NCI-H2029 treated with DMSO at 0.1 percent for 48 hours (cell line): ENCODE results near the gene PARL.

ENCODE experiments used
- DNase-seq: peaks from one replicate; lab custom pipeline; 2025; lab: John Stamatoyannopoulos, UW

Gene PARL

DNA sequence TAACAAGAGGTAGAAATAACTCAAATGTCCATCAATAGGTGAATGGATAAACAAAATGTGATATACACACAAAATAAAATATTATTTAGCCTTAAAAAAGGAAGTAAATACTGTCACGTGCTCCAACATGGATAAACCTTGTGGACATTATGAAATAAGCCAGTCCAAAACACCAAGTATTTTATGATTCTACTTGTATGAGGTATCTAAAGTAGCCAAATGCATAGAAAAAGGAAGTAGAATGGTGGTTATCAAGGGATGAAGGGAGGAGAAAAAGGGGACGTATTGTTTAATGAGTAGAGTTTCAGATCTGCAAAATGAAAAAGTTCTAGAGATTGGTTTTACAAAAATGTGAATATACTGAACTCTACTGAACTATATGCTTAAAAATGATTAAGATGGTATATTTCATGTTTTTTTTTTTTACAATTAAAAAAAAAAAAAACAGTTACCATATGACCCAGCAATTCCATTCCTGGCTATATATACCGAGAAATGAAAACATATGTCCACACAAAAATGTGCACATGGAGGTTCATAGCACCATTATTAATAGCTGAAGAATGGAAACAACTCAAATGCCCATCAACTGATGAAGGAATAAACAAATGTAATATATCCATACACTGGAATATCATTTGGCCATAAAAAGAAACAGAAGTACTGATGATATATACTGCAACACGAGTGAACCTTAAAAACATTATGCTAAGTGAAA lies 30.2 kb downstream of the PARL start:
- no peak for DNase-seq

DNA sequence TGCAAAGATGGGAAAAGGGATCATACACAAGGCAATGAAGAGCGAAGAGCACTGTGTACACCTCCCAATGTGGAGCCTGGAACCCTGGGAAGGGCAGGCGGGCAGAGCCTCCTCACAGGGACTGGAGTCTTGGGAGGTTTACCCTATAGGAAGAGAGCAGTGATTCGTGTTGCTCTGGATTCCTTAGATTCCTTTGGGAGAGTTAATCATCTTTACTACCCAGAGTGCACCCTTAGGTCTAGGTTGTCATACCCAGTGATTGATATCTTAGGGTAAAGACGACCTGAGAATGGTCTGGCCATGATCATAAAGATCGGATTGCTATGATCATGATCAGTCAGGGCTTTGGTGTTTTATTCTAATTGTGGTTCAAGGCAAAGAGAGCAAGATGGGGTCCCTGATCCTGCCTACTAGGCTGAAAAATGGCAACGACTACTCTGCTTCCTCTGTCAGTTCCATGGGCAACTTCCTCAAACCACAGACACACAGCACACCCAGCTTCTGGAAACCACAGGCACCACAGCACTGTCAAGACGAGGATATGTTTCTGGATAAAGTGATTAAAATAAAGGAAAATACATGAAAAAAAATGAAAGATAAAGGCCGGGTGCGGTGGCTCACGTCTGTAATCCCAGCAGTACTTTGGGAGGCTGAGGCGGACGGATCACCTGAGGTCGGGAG lies 38.9 kb downstream of the PARL start:
- no peak for DNase-seq

DNA sequence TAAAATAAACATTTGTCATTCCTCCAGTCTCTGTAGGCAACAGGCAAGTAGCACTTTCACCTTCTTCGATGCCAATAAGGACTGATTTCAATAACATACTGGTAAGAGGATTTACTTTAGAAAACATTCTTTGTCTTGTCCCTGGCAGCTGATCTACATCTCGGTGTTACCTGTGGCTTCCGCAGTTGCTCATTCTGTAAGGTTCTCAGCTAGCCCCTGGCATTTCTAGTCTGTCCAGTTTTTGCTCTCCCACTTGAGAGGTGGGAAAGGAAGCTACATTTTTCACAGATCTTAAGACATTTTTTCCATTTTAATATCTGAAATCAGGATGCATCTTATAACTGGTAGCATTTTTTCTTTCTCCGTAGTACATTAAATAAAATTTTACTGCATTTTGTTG lies 39.6 kb downstream of the PARL start:
- DNase-seq: no peak

DNA sequence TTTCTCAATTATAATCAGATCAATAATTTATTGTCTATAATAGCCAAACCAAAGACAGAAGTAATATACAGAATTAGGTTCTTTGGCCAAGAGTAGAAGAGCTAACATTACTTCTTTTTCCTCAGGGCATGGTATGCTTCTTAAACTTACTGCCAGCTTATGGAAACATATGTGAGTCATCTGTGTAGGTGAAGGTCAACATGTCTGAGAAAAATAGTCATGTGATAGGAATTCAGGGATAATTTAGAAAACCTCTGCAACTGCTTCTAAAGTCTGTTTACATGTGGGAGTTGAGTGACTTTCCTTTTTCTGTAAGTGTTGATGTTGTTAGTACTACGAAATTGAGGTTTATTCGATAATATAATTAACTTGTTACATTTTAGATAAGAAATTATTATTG lies 40.1 kb downstream of the PARL start:
- no peak for DNase-seq

DNA sequence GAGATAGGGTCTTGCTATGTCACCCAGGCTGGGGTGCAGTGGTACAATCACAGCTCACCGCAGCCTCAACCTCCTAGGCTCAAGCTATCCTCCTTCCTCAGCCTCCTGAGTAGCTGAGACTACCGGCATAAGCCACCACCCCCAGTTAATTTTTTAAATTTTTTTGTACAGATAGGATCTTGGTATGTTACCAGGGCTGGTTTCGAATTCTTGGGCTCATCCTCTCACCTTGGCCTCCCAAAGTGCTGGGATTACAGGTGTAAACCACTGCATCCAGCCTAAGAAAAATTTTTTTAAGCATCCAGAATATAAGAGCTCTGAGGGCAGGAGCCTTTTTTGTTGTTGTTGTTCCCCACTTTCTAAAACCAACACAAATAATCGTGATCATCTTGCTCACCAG lies 44.9 kb downstream of the PARL start:
- no peak for DNase-seq

DNA sequence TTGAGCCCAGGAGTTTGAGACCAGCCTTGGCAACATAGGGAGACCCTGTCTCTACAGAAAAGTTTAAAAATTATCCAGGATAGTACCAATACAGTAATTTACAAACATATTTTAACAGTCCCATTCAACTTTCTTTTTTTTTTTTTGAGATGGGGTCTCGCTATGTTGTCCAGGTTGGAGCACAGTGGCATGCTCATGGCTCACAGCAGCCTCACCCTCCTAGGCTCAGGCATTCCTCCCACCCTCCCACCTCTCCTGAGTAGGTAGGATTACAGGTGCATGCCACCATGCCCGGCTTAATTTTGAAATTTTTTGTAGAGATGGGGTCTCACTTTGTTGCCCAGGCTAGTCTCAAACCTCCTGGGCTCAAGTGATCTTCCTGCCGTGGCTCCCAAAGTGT lies 46.8 kb downstream of the PARL start:
- DNase-seq: no peak

DNA sequence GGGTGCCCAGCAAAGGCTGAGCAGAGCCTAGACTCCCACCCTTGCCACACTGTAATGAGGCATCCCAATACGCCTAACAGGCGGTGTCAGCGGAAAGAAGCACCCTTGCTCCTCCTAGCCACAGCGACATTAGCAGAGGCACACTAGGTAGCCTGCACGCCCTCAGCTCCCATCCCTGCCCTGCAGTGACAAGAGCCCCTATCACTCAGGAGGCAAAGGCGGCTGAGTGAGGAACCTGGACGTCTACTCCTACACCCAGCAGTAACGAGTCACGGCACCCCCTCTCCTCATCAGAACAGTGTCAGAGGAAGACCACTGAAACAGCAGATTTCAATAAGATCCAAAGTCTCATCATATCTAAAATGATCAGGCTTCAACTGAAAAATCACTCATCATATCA lies 47.3 kb downstream of the PARL start:
- no peak for DNase-seq

DNA sequence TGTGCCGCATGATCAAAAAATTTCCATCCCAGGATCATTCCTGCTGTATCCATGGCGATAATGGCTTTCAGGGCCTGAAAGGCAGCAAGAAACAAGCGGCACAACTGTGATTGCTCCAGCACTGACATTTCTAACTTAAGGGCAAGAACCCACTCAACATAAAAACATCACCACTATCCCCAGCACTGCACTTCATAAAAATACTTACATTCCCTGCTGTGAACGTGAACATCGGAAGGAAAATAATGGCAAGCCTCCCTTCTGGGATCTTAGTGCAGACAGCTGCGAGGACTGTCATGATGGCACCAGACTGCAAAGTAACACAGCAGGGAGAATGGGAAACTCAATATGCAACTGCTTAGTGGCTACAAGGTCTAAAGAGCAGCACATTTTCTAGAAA lies 51.2 kb downstream of the PARL start:
- DNase-seq: no peak

DNA sequence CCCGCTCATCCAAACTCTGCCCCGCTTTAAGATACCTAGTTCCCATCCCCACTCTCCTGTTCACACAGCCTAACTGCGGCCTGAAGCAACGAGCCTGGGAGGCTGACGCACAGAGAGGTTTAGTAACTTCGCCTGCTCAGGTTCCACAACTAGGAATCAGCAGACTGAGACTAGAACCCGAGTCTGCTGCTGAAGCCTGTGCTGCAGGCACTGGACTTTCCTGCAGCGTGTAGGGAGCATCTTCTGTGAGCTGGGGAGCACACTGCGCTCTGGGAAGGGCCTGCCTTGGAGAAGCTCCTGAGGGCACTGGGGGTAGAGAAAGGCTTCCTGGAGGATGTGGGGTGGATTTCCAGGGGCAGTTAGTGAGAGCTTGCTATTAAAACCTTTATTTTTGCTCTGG lies 54.5 kb downstream of the PARL start:
- DNase-seq: no peak

DNA sequence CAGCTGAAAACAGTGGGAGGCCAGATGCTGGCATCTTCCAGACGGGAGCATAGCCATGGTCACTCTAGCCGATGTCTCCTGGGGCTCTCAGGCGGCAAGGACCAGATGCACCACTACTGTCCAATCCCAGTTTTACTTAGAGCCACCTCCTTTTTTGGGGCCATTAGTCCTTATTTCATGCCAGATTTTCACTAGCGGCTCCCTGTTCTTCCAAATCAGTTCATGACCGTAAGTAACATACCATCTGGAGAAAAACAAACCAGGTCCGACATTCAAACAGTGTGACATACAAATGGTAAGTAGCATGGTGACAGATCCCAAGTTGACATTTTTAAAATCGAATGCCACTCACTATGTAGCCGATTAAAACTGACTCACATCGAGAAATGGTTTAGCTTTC lies 55.2 kb downstream of the PARL start:
- no peak for DNase-seq

DNA sequence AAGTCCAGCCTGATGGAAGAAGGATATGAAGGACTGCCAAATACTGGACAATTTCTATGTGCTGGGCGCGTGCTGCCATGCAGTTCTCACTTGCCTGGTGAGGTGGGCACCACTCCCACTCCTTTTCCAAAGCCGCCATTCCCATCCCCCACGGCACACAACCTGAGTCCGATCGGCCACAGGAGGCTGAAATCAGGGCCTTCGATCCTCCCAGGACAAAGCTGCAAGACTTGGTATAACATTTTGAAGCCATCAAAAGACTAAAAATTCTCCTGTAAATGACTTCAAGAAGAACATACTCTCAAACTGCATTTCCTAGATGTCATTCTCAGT lies 56.2 kb downstream of the PARL start:
- DNase-seq: no peak

DNA sequence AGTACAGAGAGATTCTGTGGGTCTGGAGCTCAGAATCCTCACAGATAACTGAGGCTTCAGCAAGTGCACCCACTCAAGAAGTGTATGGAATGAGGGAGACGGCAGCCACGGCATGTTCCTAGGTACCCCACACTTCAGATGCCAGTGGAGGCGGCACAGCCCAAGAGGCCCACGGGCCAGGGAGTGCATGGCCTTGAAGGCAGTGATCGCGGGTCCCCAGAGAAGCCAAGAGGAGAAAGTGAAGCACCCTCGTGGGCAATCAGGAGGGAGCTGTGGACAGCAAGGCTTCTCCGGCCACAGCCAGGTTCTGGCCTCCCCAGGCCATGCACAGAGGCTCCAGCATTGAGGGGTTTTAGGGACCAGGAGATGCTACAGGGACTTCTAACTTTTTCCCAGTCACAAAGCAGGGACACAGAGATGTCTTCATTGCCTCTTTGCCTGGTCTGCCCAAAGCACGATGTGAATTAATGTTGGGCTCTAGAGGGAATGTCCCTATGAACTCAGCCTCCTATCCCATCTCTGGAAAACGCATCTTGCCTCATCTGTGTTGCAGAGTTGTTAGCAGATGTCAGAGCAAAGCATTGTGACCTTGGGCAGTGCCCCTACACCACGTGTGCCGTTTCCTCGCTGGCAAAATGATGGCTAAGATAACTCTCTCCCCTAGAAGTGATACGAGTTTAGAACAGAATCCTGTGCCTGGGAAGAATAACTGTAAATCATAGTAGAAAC lies 56.7 kb downstream of the PARL start:
- DNase-seq: no peak

DNA sequence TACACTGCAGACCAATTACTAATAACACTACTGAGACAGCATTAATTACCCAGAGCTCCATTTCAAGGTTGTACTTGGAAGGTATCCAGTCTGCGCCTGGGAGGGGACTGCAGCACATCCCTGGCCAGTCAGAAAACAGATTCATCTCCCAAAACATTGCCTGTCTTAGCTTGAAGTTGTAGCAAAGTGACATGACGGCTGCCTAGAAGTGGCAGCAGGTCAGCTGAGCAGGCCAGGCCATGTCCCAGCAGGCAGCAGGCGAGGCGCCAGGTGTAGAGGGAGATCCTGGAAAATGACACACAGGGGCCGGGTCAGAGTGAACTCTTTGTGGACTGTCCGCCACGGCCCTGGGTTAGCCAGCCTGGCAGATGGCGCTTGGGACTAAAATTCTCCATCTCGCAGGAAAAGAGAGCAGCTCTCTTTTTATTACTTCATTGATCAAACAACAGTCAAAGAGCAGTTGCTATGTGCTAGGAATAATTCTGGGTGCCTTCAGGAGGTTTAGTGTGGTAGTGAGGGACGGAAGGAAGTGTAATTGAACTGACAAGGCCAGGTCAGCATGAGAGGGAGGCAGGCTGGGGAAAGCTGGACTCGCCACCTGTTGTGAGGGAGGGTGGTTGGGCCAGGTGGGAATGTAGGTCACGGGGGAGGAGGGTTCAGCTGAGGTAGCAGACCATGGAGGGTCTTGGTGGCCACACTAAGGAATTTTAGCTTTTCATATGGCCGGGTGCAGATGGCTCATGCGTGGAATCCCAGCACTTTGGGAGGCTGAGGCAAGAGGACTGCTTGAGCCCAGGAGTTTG lies 58.0 kb downstream of the PARL start:
- no peak for DNase-seq

DNA sequence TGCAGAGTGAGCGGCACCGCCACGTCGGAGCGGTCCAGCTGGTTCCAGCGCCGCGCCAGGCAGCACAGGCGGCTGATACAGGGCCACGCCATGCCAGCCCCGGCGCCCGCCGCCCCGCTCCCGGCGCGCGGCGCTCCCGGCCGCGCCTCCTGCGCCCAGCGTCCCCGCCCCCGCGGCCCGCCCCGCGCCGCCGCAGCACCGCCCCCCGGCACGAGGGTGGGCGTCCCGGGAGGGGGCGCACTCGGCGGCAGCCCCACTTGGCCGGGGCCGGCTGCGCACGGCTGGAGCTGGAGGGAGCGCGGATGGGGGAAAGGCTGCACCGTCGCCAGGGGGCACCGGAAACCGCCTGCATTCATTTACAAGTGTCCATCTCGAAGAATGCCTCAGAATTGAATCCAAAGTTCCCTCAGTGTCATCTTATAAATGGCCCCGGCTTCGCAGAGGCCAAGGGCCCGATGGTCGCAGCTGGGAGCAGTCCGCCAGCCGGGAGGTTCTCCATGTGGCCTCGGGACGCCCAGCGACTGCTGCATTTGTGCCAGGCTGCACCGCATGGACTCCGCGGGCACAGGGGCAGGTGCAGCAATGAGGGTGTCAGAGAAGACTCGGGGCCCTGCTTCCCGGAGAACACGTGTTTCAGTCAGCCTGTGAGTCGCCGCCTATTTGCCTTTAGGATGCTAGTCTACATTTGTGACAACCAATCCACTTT lies 59.1 kb downstream of the PARL start, which contains the start of gene MAP6D1:
TSS of gene MAP6D1 (minus strand) at position 122 of the 706 bp plus-strand sequence. CDS start at position 92, 30 bp downstream.
- DNase-seq: no peak

DNA sequence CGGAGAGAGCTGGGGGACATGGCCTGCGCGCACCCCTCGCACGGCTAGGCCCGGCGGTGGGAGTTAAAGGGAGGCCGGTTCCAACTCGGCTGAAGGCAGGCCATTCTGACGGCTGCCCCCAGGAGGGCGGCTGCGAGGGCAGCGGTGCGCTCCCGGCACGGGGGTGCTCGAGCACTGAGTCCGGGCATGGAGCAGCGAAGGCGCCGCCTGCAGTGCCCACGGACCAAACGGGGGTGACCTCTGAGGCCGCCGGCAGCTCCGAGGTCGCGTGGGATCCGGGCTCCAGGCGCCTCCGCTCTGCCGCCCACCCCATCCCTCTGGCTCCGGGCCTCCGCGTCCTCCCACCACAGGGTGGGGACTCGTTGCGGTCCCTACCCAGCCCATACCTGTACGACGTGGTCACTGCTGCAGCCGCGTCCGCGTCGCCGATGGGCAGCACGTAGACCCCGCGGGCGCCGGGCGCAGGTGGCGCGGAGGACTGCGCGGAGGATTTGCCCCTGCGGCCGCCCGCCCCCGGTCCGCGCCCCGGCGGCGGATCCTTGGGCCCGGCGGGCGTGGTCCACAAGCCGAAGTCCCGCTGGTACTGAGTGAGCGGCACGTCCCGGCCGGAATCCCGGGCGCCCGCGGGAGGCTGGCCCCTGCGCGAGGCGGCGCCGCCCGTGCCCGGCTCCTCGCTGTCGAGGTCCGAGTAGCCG lies 59.8 kb downstream of the PARL start:
- no peak for DNase-seq

DNA sequence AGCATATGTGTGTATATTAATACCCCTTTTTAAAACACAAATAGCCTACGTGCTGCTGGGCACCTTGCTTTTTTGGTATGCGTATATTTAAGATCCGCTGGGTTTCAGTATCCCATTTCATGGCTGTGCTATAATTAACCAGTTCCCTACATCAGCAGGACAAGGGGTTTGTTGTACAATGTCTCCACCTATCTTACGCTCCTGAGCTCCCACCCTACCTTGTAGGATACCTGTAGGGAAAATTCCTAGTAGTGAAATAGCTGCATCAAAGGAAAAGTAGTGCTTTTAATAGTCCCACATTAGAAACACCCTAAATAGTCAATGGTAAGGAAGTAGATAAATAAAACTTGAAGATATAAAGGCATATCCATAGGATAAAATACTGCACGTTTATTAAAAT lies 60.7 kb downstream of the PARL start:
- DNase-seq: no peak

DNA sequence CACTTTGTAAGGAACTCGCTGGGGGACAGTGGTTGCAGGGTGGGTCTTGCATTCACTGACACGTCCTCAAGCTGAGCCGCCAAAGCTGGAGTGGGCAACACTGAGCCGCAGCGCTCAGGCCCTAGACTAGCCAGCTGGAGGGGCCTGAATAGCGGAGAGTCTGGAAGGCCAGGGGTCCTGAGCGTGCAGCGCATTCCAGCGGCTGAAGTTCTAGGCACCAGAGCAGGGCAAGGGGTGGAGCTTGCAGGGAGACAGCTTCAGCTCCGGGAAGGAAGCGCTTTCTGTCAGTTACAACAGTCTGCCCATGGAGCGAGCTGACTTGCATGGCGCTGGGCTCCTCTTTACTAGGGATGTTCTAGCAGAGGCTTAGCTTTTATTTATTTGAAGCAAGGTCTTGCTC lies 62.0 kb downstream of the PARL start:
- DNase-seq: no peak

DNA sequence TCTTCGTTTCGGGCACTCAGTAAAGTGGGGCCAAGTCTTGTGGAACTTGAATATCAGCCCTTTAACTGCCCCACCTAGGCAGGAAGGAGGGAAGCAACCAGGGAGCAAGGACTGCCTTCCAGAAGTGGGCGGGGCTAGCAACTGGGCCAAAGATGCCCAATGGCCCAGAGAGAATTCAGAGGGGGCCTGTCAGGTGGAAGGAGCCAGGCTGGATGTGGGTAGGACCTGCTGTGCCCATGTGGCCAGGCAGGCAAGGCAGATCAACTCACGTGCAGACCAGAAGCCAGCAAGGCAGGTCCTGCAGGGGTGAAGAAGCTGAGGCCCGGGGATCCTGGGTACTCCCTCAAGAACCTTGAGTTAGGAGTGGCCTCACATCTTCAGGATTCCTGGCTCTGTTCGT lies 64.8 kb downstream of the PARL start:
- DNase-seq: no peak

DNA sequence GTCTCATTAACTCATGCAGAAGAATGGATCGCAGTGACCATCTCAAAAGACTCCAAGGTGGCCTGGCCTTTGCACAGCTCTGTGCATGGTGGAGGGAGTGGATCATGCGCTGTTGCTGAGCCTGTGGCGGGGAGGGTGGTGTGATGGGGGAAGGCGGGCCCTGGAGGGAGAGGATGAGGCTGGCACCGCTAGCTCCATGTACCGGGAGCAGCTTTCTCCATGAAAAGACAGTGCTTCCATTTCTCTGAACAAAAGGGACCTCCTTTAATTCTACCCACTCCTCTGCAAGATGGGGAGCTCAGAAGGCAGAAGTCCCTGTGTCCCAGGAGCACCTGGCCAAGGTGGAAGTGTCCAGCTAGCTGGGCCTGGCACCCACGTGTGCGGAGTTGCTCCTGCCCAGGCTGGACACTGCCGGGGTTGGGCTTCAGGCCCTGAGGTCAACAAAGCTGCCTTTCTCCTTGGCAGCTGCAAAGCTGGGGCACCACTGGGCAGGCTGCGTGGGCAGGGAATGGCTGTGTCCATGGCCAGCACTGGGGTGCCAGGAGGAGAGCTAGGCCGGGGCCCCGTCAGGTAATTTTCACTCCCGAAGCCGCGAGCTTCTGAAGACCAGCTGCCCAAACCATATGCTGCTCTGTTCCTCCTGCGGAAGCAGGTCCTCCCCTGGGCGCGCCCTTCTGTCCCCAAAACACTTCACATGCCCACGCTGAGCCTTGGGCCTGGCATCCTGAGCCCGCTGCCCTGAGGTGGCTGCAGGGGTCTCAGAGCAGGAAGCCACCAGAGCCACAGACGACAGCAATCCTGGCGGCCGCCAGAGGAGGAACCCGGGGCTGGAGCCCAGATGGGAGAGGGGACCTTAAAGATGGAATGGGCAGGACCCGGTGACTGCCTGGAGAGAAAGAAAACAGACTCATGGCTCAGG lies 65.7 kb downstream of the PARL start:
- no peak for DNase-seq

DNA sequence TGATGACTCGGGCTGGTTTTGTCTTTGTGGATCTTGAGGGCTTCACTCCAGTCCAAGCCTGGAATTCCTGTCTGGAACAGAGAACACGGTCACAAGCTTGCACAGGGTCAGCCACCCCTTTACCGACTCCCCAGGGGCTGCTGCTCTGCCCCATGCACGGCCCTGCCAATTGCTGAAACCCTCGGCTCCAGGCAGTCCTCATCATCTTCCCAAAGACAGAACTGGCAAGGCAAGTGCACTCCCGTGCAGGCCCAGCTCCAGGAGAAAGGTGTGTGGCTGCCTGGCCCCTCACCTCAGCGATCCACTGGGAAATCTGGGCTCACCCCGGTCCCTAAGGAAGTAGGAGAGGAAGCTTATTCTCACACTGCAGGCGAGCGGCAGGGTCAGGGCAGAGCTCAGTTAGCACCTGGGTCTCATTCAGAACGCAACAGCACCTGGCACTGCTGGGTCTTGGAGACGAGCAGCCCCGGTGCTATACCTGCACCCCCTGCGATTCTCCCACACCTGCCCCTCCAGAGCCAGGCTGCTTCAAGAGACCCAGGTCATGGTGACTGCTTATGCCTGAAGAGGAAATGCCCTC lies 66.5 kb downstream of the PARL start:
- no peak for DNase-seq
